ENCODE measurements around the gene RGS7.

Gene RGS7

DNA sequence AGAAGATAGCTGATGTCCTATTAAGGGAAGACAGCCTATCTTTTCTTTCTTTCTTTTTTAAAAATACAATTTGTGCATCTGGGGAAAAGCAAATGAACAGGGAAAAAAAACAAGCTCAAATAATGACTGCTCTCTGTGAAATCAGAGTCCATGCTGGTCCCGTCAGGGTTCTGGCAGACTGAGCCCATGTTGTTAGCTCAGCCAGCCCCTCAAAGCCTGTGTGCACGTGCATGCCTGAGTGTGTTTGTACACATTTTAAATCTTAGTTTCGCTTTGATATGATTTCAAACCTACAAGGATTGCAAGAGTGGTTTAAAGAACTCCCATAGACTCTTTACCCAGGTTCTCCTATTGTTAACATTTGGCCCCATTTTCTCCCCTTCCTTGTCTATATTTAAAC, 513.2 kb downstream of the RGS7 start:
- FAIRE-seq (no peak), DNase-seq (ENCODE audit: low spot score) (no peak)

DNA sequence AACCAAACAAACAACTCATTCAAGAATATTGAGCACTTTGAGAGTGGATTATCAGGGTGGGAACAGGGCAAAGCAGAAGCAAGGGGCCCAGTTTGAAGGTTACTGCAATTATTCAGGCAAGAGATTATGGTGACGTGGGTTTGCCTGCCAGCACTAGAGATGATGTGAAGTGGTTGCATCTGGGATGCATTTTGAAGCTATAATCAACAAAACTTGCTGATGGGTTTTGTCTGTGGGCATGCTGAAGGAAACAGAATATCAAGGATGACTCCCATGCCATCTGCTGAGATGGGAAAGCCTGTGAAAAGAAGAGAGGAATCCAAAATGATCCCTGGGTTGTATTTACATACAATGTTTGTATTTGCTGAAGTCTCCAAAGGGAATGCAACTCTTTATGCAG, 520.7 kb downstream of the RGS7 start:
- FAIRE-seq (no peak), DNase-seq (ENCODE audit: low spot score) (no peak)

DNA sequence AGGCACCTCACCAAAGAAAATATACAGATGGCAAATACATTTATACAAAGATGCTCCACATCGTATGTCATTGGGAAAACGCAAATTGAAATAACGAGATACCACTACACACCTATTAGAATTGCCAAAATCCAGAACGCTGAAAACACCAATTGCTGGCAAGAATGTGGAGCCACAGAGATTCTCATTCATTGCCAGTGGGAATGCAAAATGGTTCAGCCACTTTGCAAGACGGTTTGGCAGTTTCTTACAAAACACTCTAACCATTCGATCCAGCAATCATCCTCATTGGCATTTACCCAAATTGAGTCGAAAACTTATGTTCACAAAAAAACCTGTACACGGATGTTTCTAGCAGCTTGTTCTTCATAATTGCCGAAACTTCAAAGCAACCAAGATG, 521.7 kb downstream of the RGS7 start:
- no peak for FAIRE-seq

DNA sequence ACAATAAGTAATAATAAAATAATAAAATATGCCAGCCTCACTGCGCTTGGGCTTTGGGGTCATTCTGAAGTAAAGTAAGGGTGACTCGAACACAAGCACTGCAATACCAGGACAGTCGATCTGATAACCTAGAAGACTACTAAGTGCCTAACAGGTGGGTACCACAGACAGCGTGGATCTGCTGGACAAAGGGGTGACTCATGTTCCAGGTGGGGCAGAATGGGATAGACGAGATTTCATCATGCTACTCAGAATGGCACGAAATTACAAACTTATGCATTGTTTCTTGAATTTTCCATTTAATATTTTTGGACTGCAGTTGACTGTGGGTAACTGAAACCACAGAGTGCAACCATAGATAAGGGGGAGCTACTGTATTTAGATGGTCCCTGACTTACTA, 523.9 kb downstream of the RGS7 start:
- peak; percentile 47 for DNase-seq (ENCODE audit: low spot score)
- peak; percentile 56 for FAIRE-seq

More for the DNA sequence above, 521.7 kb downstream of the RGS7 start:
- DNase-seq (ENCODE audit: low spot score): no peak

DNA sequence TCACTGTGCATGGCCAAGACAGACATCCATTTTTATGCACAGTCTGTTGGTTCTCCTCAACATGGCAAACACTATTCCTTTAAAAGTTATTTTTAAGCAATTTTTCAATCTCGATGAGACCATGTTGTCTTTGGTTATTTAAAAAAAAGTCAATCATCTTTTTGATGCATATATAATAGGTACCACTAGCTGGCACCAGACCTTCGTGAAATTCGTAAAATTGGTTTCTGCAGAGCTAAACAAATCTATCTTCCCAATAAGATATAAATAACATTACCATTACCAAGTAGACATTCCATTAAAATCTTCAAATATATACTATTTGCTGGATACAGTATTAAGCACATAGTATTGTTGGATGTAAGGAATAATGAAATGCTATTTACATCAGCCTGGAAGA, 525.1 kb downstream of the RGS7 start:
- no peak for FAIRE-seq
- DNase-seq (ENCODE audit: low spot score): no peak

DNA sequence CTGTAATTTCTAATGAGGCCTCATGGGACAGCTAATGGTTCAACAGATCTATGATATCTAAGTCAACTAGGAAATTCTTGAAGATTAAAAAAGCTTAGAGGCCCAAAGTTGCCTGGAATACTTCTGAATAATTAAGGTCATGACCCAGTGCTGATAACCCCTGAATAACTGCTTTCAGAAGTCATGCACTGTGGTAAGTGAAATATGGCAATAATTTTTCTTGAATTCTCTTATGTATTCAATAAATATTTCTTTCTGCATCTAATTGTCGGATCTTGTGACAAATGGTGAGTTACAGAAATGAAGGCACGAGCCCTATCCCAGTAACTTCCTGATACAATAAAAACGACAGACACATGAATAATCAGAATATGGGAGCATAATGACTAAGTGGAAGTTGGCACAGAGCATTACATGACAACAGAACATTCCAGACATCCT, 525.8 kb downstream of the RGS7 start:
- no peak for FAIRE-seq
- peak; percentile 37 for DNase-seq (ENCODE audit: low spot score)

DNA sequence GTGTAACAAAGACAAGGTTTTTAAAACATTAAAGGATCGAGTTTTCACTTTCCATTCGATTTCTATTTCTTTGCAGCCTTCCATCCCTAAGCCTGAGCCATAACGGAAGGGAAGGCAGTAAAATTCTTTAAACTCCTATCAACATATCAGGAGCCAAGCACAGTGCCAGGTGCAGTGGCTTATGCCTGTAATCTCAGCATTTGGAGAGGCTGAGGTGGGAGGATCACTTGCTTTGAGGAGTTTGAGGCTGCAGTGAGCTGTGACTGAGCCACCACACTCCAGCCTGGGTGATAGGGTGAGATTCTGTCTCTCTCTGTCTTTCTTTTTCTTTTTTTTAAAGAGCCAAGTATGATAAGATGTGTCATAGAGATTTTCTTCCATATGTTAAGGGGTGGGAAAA, 527.5 kb downstream of the RGS7 start:
- FAIRE-seq (no peak), DNase-seq (ENCODE audit: low spot score) (no peak)

DNA sequence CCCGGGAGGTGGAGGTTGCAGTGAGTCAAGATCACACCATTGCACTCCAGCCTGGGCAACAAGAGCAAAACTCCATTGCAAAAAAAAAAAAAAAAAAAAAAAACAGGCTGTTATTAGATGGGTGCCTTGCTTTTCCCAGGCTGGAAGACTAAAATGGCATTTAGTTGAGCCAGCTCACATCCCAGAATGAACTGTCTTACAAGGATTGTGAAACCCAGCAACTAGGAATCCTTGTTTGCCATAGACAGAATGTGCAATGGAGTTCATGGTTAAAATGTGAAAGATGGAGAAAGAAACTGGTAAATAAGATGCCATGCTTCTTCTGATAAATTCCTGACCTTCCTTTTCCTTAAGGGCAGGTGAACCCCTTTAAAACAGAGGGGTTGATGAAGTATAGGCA, 529.2 kb downstream of the RGS7 start:
- DNase-seq (ENCODE audit: low spot score) (no peak), FAIRE-seq (no peak)

DNA sequence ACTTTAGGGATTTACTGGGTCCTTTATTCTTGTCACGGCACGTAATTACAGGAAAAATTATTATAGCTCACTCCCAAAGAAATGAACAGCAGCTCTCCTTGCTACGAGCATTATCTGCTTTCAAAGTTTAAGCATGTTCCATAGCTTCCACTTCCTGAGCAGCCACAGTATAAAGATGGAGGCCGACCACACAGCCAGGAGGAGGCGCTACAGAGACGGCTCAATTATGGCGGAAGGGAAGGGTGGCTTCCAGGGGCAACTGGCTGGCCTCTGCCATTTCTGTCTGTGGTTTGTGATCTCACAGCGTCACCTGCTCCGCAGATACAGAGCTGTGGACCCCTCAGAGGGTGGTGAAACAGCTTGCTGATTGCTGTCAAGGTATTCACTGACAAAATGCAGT, 532.8 kb downstream of the RGS7 start:
- no peak for DNase-seq (ENCODE audit: low spot score)

DNA sequence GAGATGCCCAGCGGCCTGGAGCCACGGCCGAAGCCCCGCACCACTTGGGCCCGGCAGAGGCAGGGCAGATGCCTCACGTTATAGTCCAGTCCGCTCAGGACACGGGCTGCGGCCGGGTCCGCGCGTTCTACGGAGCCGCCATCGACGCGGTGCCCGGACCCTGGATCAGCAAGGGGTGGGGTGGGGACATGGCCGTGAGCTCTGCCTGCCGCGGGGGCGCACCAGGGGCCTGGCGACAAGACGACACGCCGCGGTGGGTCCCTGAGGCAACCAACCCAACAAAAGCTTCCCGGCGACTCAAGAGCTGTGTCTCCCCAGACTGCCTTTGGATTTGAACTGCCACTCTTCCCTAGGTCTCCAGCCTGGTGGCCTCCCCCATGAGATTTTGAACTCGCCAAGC, 533.6 kb downstream of the RGS7 start:
- DNase-seq (ENCODE audit: low spot score) (no peak), FAIRE-seq (no peak)

More for the DNA sequence above, 532.8 kb downstream of the RGS7 start:
- no peak for FAIRE-seq

DNA sequence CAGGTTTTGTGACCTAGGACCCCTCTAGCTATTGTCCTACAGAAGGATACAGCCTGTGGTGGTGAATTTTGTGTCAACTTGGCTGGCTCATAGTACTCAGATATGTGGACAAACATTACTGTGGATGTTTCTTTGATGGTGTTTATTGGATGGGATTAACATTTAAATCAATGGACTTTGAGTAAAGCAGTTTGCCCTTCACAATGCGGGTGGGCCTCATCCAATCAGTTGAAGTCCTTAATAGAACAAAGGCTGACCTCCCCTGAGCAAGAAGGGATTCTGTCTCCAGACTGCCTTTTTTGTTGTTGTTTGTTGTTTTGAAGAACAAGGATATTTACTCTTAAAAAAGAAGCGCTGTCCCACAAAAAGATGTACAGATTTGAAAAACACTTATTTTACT, 535.1 kb downstream of the RGS7 start:
- FAIRE-seq (no peak), DNase-seq (ENCODE audit: low spot score) (no peak)

DNA sequence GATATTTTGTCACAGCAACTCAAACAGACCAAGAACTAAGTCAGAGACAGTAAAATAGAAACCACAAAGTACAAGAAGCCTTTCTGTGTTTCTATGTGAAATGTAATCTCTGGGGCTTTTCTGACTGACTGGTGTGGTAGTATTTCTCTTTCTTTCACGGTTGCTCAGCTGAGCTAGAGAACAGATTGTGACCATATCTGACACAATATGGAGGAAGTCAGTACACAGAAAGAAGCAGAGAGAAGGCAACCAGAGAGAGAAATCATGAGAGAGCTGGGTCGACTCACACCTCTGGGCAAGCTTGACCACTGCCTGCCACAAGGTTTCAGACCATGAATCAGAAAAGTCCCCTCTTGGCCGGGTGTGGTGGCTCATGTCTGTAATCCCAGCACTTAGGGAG, 536.2 kb downstream of the RGS7 start:
- no peak for DNase-seq (ENCODE audit: low spot score)
- no peak for FAIRE-seq

DNA sequence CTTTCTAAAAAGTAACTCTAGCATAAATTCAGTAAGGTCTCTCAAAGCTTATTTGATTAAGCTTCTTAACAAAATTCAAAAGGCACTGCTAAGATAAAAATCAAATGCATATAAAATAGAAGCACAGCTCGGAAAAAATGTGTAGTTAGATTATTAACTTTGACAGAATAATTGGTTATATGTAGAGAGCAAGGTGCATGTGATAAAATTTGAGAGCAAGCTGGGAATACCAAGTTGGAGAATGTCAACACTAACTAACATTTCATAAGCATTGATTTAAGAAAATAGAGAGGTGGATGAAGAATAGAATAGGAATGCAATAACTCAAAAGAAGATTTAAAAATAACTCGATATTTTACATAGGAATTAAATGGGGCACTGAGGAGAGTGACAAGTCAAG, 540.5 kb downstream of the RGS7 start:
- FAIRE-seq: no peak

DNA sequence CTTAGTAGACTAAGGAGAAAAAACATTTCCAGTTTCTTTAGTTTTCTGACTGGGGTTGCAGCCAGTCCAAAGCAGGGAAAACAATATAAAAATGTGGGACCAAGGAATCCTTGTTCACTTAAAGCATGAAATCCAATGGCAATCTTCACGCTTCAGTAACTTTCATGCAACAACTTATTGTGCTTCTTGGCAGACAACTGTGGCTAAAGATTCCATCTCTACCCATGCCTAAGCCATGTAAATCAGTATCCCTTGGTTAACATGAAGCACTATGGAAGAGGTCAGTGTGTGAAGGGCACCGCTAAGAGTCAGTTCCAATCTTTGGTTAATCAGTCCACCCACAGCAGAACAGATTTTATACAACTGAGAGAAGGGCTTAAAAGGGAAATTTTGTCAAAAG, 543.3 kb downstream of the RGS7 start:
- FAIRE-seq (no peak), DNase-seq (ENCODE audit: low spot score) (no peak)

More for the DNA sequence above, 540.5 kb downstream of the RGS7 start:
- DNase-seq (ENCODE audit: low spot score): no peak

DNA sequence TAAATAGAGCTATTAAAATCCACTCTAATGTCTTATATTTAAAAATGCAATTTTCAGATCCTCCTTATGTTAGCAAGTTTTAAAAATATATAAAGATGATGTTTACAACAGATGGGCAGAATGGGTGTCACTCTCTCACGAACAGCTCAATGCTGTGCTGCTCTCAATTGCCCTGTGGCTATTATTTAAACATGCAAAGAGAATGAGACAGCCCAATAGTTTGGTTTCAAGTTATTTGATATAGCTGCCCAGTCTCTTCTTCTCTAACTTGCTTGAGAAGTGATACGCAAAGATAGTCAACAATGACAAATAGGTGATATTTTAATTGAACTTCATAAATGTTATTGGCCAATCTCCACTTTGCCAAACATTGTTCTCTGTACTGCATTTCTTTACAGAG, 545.7 kb downstream of the RGS7 start:
- no peak for FAIRE-seq

DNA sequence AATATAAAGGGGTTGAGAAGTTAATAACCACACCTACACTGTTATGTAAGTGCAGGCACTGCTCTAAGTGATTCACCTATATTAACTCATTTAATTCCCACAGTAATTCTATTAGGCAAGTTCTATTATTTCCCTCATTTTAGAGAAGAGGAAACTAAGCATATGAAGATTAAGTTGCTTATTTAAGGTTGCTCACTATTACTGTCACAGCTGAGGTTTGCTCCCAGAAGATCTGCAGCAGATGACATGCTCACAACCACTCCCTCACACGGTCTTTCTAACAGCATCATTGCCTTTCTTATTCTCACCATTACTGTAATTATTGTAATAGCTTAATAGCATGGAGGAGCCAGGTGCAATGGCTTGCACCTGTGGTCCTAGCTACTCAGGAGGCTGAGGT, 548.6 kb downstream of the RGS7 start:
- no peak for FAIRE-seq

More for the DNA sequence above, 545.7 kb downstream of the RGS7 start:
- no peak for DNase-seq (ENCODE audit: low spot score)

DNA sequence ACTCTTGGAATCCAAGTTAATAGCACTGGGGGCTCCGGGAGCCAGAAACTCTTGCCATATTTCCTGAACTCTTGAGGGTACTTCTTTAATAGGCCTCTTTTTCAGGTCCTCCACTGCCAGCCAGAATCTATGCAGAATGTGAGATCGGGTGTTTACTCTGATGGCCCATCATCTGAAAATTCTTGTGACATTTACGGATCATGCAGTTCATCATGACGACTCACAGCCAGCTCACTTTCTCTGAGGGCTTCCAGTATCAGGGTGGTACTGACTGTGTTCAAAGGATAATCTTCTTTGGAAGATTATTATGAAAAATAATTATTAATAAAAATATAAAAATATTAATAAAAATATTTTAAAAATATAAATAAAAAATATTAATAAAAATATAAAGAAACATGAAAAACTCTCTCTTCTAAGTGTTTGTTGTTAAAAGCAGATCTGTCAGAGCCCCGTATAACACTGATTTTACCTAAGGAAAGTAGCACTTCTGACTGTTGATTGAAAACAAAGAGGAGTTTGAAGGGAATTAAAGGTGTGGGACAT, 550.7 kb downstream of the RGS7 start:
- FAIRE-seq: no peak
- no peak for DNase-seq (ENCODE audit: low spot score)

More for the DNA sequence above, 548.6 kb downstream of the RGS7 start:
- DNase-seq (ENCODE audit: low spot score): no peak

DNA sequence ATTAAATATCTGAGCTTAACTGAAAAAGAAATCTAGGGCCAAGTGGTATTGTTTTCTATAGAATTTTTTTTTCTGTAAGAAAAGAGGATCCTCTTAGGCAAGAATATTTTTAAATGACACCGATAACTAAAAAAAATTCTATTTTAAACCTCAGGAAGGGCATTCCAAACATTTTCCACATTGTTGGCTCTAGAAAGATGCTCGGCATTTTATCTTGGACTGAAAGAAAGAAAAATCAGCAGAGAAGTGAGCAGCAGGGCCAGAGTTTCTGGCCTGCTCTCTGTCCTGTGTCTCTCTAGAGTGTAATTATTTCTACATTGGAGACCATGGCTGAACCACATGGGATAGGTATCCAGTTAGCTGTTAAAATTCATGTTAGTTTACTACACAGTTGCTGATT, 552.5 kb downstream of the RGS7 start:
- DNase-seq (ENCODE audit: low spot score): peak; percentile 13
- FAIRE-seq: no peak

DNA sequence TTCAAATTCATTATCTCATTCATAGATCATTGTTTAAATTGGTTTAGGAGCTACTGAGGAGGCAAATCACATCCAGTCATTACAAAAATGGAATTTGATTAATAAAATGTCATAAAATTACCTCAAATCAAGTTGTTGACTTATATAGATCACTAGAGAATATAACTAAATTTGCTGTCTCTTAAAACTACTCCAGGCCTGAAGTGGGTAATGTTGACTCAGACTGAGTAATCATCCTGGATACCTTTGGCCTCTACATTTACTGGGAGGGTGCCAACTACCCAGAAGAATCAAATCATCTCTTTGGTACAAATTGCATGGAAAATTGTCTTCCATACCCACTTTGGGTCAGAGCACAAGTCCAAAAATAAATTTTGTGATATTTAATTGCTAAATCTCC, 553.9 kb downstream of the RGS7 start:
- no peak for FAIRE-seq

DNA sequence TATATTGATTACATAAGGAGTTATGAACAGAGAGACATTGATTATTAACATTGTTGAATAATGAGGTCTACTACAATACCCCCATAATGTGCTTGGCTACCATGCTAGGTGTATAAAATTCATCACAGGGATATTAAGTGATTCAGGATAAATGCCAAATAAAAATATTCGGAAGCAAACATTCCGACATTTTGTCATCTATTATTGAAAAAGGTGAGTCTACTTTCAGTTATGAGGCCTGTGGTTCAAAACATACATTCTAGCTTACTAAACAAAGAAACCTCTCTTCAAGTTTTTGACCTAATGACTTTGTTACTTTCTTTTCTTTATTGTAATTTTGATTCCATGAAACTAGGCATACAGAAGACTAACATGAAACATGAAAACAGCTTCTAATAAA, 554.7 kb downstream of the RGS7 start:
- DNase-seq (ENCODE audit: low spot score) (no peak), FAIRE-seq (no peak)

More for the DNA sequence above, 553.9 kb downstream of the RGS7 start:
- DNase-seq (ENCODE audit: low spot score): peak; percentile 64

DNA sequence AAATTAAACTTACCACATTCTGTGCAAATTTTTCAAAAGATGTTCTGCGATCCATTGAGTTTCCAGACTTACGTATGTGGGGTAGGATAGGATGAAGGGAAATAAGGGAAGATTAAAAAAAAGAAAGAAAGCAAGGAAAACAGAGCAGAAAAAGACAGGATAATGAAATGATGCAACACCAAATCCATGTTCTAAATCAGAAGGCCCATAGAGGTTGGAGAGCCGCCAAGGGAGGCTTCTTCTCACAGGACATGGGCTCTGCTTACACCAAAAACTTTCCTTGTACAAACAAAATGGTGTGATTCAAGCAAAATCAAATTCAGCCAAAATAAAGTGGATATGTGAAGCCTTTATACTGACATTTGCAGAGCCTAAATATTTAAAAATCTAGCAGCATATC, 555.6 kb downstream of the RGS7 start:
- no peak for DNase-seq (ENCODE audit: low spot score)

DNA sequence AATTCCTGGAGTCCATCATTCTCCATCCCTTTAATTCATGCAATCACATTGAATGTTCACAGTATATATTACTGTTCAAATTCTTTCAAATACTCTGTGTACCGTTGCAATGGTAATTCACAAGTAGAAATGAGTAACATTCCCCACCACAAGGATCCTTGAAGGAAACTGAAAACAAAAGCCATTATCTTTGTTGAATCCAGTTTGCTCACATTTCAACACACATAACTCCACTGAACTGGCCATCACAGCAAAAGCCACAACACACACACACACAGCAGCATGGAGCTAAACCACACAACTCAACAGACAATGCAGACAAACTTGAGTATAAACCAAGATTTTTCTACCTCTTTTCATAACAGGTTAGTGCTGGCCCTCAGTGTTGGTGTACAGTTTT, 556.7 kb downstream of the RGS7 start:
- FAIRE-seq: no peak
- DNase-seq (ENCODE audit: low spot score): no peak

More for the DNA sequence above, 555.6 kb downstream of the RGS7 start:
- no peak for FAIRE-seq

DNA sequence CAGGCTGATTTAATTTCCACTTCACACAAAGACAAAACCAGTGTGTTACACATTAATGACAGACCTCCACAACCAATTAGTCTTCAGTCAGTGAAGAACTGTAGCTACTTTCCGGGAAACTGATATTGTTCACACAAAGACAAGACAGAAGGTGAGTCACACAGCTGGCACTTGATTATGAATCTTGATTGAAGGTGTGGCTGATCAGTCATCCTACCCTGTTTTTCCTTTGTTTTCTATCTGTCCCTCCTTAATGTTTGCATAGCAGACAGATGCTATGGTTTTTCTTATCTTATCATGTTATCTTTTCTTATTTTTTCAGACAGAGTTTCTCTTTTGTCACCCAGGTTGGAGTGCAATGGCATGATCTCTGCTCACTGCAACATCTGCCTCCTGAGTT, 560.0 kb downstream of the RGS7 start:
- peak; percentile 48 for DNase-seq (ENCODE audit: low spot score)
- no peak for FAIRE-seq
